Measurements from ENCODE around the gene PARD6G. TPM values are rescaled to one million over a fixed set of nuclear protein-coding genes. Genes with fewer than 3 reads are reported as not detected.

PARD6G gene
- total RNA-seq, 4 donors from 2014 or later = 2.5 to 6.6 (median 3.6) TPM

DNA sequence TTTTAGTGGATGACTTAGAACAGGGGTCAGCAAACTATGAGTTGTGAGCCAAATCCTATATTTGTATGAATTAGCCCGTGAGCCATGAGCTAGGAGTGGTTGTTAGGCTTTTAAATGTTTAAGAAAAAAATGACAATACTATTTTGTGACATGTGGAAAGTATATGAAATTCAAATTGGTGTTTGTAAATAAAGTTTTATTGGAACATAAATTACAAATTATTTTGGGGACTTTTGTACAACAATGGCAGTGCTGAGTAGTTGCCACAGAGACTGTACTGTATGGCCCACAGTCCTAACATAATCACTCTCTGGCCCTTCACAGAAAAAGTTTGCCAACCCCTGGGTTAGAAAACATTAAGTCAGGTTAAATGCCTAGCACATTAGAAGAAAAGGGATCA lies 112.2 kb downstream of the PARD6G start:
- no peaks in the 10 kb centered on the region for H3K4me1 ChIP-seq
- no peak overlapping the region for H3K4me3 ChIP-seq
- H3K9me3 ChIP-seq = no peaks in the 10 kb centered on the region
- no peak for DNase-seq
- peaks cover 0 to 70% (median 0%) of the 10 kb centered on the region in 3 donors for H3K36me3 ChIP-seq
- no peak overlapping the region for H3K27ac ChIP-seq
- TF ChIP-seq, protein P1, sequence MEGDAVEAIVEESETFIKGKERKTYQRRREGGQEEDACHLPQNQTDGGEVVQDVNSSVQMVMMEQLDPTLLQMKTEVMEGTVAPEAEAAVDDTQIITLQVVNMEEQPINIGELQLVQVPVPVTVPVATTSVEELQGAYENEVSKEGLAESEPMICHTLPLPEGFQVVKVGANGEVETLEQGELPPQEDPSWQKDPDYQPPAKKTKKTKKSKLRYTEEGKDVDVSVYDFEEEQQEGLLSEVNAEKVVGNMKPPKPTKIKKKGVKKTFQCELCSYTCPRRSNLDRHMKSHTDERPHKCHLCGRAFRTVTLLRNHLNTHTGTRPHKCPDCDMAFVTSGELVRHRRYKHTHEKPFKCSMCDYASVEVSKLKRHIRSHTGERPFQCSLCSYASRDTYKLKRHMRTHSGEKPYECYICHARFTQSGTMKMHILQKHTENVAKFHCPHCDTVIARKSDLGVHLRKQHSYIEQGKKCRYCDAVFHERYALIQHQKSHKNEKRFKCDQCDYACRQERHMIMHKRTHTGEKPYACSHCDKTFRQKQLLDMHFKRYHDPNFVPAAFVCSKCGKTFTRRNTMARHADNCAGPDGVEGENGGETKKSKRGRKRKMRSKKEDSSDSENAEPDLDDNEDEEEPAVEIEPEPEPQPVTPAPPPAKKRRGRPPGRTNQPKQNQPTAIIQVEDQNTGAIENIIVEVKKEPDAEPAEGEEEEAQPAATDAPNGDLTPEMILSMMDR (IDR thresholded peaks at IDR 0.05) = no peak
- TF ChIP-seq POLR2A (IDR thresholded peaks at IDR 0.05) = no peak
- no peaks in the 10 kb centered on the region for H3K27me3 ChIP-seq

DNA sequence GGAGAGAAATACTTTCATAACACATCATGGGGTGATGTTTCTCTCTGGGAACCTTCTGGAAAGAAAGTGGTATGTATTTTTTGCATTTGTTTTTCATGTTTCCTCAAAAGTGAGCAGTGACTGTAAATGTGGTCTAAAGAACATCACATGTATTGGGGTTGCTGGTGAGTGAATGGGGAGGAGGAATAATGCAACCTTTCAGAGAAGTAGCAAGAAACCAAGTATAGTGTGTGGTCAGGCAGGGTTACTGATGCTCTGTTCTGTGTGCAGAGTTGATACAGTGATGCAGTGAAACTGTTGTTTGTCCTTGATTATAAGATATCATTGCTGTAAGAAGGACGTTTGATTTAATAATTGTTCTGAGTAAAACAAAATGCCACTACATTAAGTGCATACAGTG lies 114.2 kb downstream of the PARD6G start:
- Histone ChIP-seq H3K4me1 (no peaks in the 10 kb centered on the region), H3K4me3 (no peak overlapping the region), H3K9me3 (no peaks in the 10 kb centered on the region), H3K27me3 (no peaks in the 10 kb centered on the region), H3K27ac (no peak overlapping the region), H3K36me3 (peaks cover 0 to 54% (median 0%) of the 10 kb centered on the region in 3 donors)
- DNase-seq = no peak
- TF ChIP-seq POLR2A (IDR thresholded peaks at IDR 0.05) = no peak
- TF ChIP-seq, protein P1 (IDR thresholded peaks at IDR 0.05) = no peak

DNA sequence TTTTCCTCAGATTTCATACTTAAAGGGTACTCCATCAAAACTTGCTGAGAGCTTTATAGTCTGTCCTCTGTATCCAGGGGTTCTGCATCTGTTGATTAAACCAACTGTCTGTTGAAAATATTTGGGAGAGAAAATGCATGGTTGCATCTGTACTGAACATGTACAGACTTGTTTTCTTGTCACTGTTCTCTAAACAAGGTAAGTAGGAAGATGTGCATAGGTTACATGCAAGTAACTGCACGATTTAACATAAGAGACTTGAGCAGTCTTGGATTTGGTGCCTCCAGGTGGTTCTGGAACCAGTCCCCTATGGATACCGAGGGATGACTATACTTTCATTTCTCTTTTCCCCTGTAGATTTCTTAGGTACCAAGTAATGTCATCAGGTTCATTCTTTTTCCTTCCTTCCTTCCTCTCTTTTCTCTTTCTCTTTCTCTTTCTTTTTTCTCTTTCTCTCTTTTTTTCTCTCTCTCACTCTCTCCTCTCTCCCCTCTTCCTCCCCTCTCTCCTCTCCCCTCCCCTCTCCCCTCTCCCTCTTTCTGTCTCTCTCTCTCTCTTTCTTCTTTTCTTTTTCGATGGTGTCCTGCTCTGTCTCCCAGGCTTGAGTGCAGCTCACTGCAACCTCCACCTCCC lies 115.0 kb downstream of the PARD6G start:
- no peak for DNase-seq
- H3K4me3 ChIP-seq = no peak overlapping the region
- H3K4me1 ChIP-seq = no peaks in the 10 kb centered on the region
- H3K27me3 ChIP-seq = no peaks in the 10 kb centered on the region
- peaks cover 0 to 46% (median 0%) of the 10 kb centered on the region in 3 donors for H3K36me3 ChIP-seq
- H3K27ac ChIP-seq = no peak overlapping the region
- TF ChIP-seq, protein P1 (IDR thresholded peaks at IDR 0.05) = no peak
- TF ChIP-seq POLR2A (IDR thresholded peaks at IDR 0.05) = no peak
- no peaks in the 10 kb centered on the region for H3K9me3 ChIP-seq

- no peak for DNase-seq
- Histone ChIP-seq H3K9me3 (no peaks in the 10 kb centered on the region), H3K36me3 (peaks cover 0 to 28% (median 0%) of the 10 kb centered on the region in 3 donors), H3K4me3 (no peak overlapping the region), H3K4me1 (no peaks in the 10 kb centered on the region), H3K27me3 (no peaks in the 10 kb centered on the region), H3K27ac (no peak overlapping the region)
- TF ChIP-seq POLR2A (IDR thresholded peaks at IDR 0.05) = no peak
- TF ChIP-seq, protein P1 (IDR thresholded peaks at IDR 0.05) = no peak
Observed at GRCh38 chr18:80130555-80130954, 116.8 kb downstream of the PARD6G start.

DNA sequence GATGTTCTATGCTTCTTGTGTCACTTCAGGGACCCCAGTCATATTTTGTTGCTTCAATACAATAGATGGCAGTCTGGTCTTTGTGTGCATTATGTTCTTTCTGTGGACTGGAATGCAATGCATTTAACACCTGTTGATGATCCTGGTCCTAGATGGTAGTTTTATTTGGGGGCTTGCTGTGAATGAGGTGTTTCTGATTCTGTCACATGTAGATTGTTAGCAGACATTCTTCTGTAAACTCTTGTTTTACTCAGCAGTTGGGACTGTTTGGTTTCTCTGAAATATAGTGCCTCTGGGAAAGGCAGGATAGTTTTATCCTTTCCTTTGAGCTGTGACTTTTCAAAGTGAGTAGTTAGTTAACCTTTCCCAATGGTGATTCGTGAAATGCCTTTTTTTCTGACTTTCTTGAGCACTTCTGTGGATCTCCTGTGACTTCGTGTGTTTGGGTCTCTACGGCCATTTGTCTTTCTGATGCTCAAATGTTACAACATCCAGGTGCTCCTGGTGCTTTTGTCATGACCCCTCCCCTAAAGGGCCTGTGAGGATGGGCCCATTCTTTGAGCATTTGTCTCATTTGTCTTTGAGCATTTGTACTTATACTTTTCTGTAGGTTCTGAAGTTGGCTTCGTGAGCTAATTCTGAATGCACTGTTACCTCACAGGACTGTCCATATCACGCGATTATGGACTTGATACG lies 117.5 kb downstream of the PARD6G start:
- TF ChIP-seq, protein P1 (IDR thresholded peaks at IDR 0.05) = no peak
- TF ChIP-seq POLR2A (IDR thresholded peaks at IDR 0.05) = no peak
- H3K36me3 ChIP-seq = peaks cover 0 to 23% (median 0%) of the 10 kb centered on the region in 3 donors
- no peaks in the 10 kb centered on the region for H3K4me1 ChIP-seq
- no peak overlapping the region for H3K27ac ChIP-seq
- no peaks in the 10 kb centered on the region for H3K27me3 ChIP-seq
- no peak for DNase-seq
- H3K9me3 ChIP-seq = no peaks in the 10 kb centered on the region
- no peak overlapping the region for H3K4me3 ChIP-seq
